GM19468 (cell line): ENCODE data around the gene C6orf89.

Source experiments
- ATAC-seq: cut with Tn5 transposase; IDR thresholded peaks from one replicate; pipeline ENCODE4 v1.9.1; 2021; ENCODE audit warnings: mild to moderate bottlenecking, moderate library complexity, moderate number of reproducible peaks; ENCODE audit not compliant: unreplicated experiment; ENCODE audit errors: extremely low read depth

The C6orf89 gene

GRCh38 chr6:36885461-36886401 lies at the start of gene C6orf89:
Gene C6orf89 (plus strand): TSS chr6:36885952. CDS start chr6:36899445, 13,493 bp downstream.
- ATAC-seq = peak; percentile 89

GRCh38 chr6:36836111-36837021 lies 49.4 kb upstream of the C6orf89 start:
- ATAC-seq = no peak

GRCh38 chr6:36837022-36837339 lies 48.8 kb upstream of the C6orf89 start:
- ATAC-seq = no peak

GRCh38 chr6:36837686-36838085 lies 48.1 kb upstream of the C6orf89 start:
- no peak for ATAC-seq

- ATAC-seq = no peak
Measured at GRCh38 chr6:36838896-36839748, 46.6 kb upstream of the C6orf89 start, which contains the start of gene CPNE5. Gene CPNE5 (minus strand): TSS chr6:36839444. CDS start chr6:36839377, 67 bp downstream.

GRCh38 chr6:36839749-36840431 lies 45.9 kb upstream of the C6orf89 start:
- ATAC-seq = no peak

GRCh38 chr6:36840432-36841403 lies 45.0 kb upstream of the C6orf89 start:
- ATAC-seq = no peak

- no peak for ATAC-seq
Measured at GRCh38 chr6:36841756-36842155, 44.0 kb upstream of the C6orf89 start.

GRCh38 chr6:36843170-36843569 lies 42.6 kb upstream of the C6orf89 start:
- ATAC-seq = no peak

GRCh38 chr6:36844232-36845170 lies 41.3 kb upstream of the C6orf89 start:
- ATAC-seq = no peak

- no peak for ATAC-seq
Measured at GRCh38 chr6:36845233-36845632, 40.5 kb upstream of the C6orf89 start.

- no peak for ATAC-seq
Measured at GRCh38 chr6:36847152-36847551, 38.6 kb upstream of the C6orf89 start.

GRCh38 chr6:36847991-36848390 lies 37.8 kb upstream of the C6orf89 start:
- ATAC-seq = no peak

GRCh38 chr6:36848658-36849441 lies 36.9 kb upstream of the C6orf89 start:
- no peak for ATAC-seq

GRCh38 chr6:36850021-36850420 lies 35.7 kb upstream of the C6orf89 start:
- no peak for ATAC-seq

- ATAC-seq = no peak
Measured at GRCh38 chr6:36851149-36851614, 34.6 kb upstream of the C6orf89 start.
